Panc1 (cell line): ENCODE data around the gene PEX19. TPM values are rescaled to one million over a fixed set of nuclear protein-coding genes. Genes with fewer than 3 reads are reported as not detected.

Source experiments
- ATAC-seq: fragments of 200-7000 bp; cut with Tn5 transposase; 2 replicates; pipeline ENCODE4 v1.9.1; 2020; ENCODE audit warnings: mild to moderate bottlenecking, moderate library complexity
- BruUV-seq: library from RNA; stranded (reverse); fragments of 400-500 nt; replicated peaks from 2 replicates; lab custom pipeline; 2021; lab: Mats Ljungman, UMichigan
- CTCF ChIA-PET: fragments of 300-600 bp; sonication (Branson Sonifier 250); formaldehyde crosslinking; loops from one replicate; lab custom pipeline; 2022; ENCODE audit warnings: antibody characterized with exemption; lab: Charles Lee
- POLR2A ChIA-PET: fragments of 300-600 bp; sonication (Branson Sonifier 250); formaldehyde crosslinking; loops from one replicate; lab custom pipeline; 2022; ENCODE audit warnings: antibody characterized with exemption; lab: Charles Lee
- DNase-seq: peaks from one replicate; pipeline ENCODE4 v3.0.0-alpha.2; 2010; ENCODE audit warnings: low read depth, low spot score
- H3K27ac ChIP-seq: 2 replicates; pipeline ENCODE4 v1.5.1; 2011; ENCODE audit warnings: mild to moderate bottlenecking, low read length, inconsistent platforms
- H3K27me3 ChIP-seq: fragments of 200-500 bp; sonication (Bioruptor generic); 2 replicates; pipeline ENCODE4 v1.6.0; 2014; ENCODE audit warnings: low read length, inconsistent platforms; ENCODE audit not compliant: control insufficient read depth, insufficient read depth
- H3K36me3 ChIP-seq: fragments of 200-500 bp; sonication (Bioruptor generic); 2 replicates; pipeline ENCODE4 v1.5.1; 2014; ENCODE audit warnings: inconsistent platforms, mild to moderate bottlenecking, low read length, moderate library complexity; ENCODE audit not compliant: control insufficient read depth, insufficient read depth
- H3K4me1 ChIP-seq: 2 replicates; pipeline ENCODE4 v1.5.1; 2011; ENCODE audit warnings: inconsistent platforms, mild to moderate bottlenecking, low read length, moderate library complexity; ENCODE audit not compliant: control insufficient read depth, insufficient read depth
- H3K4me3 ChIP-seq, 2 experiments: 2 replicates each; pipeline ENCODE4 v1.5.1; 2011 to 2012; ENCODE audit warnings: low read depth in 2 of 2, low read length in 2 of 2, mild to moderate bottlenecking in 2 of 2, inconsistent platforms in 1 of 2, moderate library complexity in 1 of 2
- H3K9me3 ChIP-seq: fragments of 200-500 bp; sonication (Bioruptor generic); 2 replicates; pipeline ENCODE4 v1.5.1; 2014; ENCODE audit warnings: low read depth, mild to moderate bottlenecking, inconsistent platforms, low read length, moderate library complexity; ENCODE audit not compliant: control insufficient read depth, insufficient read depth
- POLR2AphosphoS5 ChIP-seq: IDR thresholded peaks from 2 replicates; pipeline ENCODE4 v1.6.1; 2012; ENCODE audit warnings: mild to moderate bottlenecking, low read depth, low read length, moderate library complexity
- SIN3A ChIP-seq: IDR thresholded peaks from 2 replicates; pipeline ENCODE4 v1.6.1; 2012; ENCODE audit warnings: low read depth, mild to moderate bottlenecking, low read length, moderate library complexity, borderline replicate concordance; ENCODE audit not compliant: insufficient read depth
- TCF7L2 ChIP-seq: IDR thresholded peaks from 2 replicates; pipeline ENCODE4 v1.6.1; 2011; ENCODE audit warnings: mild to moderate bottlenecking, low read depth, low read length, inconsistent platforms
- in situ Hi-C: cut with HindIII; loops from 2 replicates; pipeline ENCODE4 v1.10.0; 2016; ENCODE audit warnings: low sequenced_read_pairs, low pct_unique_long_range_greater_than_20kb
- intact Hi-C: fragments of 100-400 bp; cut with micrococcal nuclease; formaldehyde crosslinking; loops from one replicate; pipeline ENCODE4 v1.10.0; 2022; ENCODE audit not compliant: unreplicated experiment
- total RNA-seq: library from RNA; stranded (reverse); gene quantifications from one replicate; pipeline ENCODE4 v1.2.1, GENCODE V29; 2021; ENCODE audit not compliant: unreplicated experiment
- TF ChIP-seq, protein P1 (sequence below), 2 experiments: IDR thresholded peaks; 2 replicates each; pipeline ENCODE4 v1.6.1; 2011 to 2012; ENCODE audit warnings: low read depth in 2 of 2, control low read depth in 1 of 2, low read length in 1 of 2, mild to moderate bottlenecking in 1 of 2, moderate library complexity in 1 of 2; ENCODE audit not compliant: insufficient read depth in 1 of 2
- TF ChIP-seq, protein P2 (sequence below): fragments of 450-650 bp; IDR thresholded peaks from 2 replicates; pipeline ENCODE4 v1.5.1; 2017; ENCODE audit warnings: mild to moderate bottlenecking

PEX19 gene
- total RNA-seq, 1 experiment from 2014 or later = 55.1 TPM

DNA sequence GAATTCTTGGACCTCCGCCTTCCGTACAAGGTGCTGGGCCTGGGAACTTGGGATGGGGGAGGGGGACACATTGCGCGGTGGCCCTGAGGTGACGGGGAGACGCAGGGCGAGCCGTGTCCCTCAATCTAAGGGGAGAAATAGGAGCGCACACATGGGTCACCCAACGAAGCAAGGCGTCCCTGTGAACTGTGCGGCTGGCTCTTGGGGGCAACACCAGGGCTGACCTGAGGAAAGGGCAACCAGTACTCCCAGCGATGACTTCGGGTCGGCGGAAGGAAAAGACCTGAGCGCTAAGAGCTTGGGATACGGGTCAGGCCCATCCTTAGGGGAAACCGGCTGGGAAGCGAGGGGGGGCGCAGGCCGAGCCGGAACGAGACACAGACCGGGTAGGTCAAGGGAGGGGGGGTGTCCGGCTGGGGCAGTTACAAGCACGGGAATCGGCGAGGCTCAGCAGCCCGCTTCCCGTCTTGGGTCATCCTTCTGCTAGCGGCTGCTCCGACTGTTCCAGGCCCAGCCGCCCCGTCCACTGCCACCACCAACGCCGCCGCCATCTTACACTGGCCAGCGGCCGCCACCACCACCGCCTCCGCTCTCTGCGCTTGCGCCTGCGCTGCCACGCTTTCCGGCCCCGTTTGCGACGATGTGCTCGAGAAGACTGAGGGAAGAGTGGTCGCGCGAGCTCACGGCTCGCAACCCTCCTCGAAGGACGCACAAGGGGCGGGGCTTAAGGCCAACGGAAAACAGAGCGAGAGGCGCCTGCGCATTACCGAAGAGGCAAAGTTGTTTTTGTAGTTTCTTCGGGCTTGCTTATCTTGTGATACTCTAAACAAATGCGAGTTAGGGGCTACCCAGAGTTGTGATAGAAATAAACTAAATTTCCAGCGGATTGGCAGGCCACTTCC is 22.8 kb downstream of the PEX19 start, which contains the start of gene DCAF8:
Gene DCAF8, minus strand, starts transcription at position 657 of the 902 bp plus-strand sequence. CDS start 18,541 bp downstream, outside the sequence.
- no peaks in the 10 kb centered on the region for H3K9me3 ChIP-seq
- CTCF ChIA-PET = interaction anchor here (0.6 to 1.4 kb wide), 3 partner anchors 10 to 741 kb away, joined by 4 to 6 read pairs (median 5); no protein-coding TSS in a partner anchor
- peak within 1 kb of the TSS; percentile 98 for H3K27ac ChIP-seq
- H3K4me3 ChIP-seq = peak within 1 kb of the TSS; percentile 84 to 96
- 0 out of 2 replicates have a peak, but pooled peaks have one; percentile 55 for TF ChIP-seq SIN3A
- TF ChIP-seq, protein P1, sequence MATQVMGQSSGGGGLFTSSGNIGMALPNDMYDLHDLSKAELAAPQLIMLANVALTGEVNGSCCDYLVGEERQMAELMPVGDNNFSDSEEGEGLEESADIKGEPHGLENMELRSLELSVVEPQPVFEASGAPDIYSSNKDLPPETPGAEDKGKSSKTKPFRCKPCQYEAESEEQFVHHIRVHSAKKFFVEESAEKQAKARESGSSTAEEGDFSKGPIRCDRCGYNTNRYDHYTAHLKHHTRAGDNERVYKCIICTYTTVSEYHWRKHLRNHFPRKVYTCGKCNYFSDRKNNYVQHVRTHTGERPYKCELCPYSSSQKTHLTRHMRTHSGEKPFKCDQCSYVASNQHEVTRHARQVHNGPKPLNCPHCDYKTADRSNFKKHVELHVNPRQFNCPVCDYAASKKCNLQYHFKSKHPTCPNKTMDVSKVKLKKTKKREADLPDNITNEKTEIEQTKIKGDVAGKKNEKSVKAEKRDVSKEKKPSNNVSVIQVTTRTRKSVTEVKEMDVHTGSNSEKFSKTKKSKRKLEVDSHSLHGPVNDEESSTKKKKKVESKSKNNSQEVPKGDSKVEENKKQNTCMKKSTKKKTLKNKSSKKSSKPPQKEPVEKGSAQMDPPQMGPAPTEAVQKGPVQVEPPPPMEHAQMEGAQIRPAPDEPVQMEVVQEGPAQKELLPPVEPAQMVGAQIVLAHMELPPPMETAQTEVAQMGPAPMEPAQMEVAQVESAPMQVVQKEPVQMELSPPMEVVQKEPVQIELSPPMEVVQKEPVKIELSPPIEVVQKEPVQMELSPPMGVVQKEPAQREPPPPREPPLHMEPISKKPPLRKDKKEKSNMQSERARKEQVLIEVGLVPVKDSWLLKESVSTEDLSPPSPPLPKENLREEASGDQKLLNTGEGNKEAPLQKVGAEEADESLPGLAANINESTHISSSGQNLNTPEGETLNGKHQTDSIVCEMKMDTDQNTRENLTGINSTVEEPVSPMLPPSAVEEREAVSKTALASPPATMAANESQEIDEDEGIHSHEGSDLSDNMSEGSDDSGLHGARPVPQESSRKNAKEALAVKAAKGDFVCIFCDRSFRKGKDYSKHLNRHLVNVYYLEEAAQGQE (IDR thresholded peaks at IDR 0.05; ENCODE audit: insufficient read depth in 1 of 2, low read depth in 2 of 2, low read length in 1 of 2) = 0 out of 4 replicates have a peak, but pooled peaks of 1 of the 2 experiments have one; percentile 61
- TF ChIP-seq, protein P2, sequence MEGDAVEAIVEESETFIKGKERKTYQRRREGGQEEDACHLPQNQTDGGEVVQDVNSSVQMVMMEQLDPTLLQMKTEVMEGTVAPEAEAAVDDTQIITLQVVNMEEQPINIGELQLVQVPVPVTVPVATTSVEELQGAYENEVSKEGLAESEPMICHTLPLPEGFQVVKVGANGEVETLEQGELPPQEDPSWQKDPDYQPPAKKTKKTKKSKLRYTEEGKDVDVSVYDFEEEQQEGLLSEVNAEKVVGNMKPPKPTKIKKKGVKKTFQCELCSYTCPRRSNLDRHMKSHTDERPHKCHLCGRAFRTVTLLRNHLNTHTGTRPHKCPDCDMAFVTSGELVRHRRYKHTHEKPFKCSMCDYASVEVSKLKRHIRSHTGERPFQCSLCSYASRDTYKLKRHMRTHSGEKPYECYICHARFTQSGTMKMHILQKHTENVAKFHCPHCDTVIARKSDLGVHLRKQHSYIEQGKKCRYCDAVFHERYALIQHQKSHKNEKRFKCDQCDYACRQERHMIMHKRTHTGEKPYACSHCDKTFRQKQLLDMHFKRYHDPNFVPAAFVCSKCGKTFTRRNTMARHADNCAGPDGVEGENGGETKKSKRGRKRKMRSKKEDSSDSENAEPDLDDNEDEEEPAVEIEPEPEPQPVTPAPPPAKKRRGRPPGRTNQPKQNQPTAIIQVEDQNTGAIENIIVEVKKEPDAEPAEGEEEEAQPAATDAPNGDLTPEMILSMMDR = no peak
- TF ChIP-seq POLR2AphosphoS5 = peak; percentile 98
- TF ChIP-seq TCF7L2 = peak; percentile 42; the same call in 1 of the 2 replicates
- POLR2A ChIA-PET = interaction anchor here (0.6 to 1.1 kb wide), 5 partner anchors 8 to 175 kb away, joined by 3 to 8 read pairs (median 5); partner anchors contain the start of gene PEX19
- no TSS peak for BruUV-seq
- intact Hi-C loops (no loop called here), in situ Hi-C loops (no loop called here)
- no peaks in the 10 kb centered on the region; the same call in 1 of the 2 replicates for H3K36me3 ChIP-seq
- peaks cover 29% of the 10 kb centered on the region for H3K4me1 ChIP-seq
- ATAC-seq (peak; percentile 97), DNase-seq (peak; percentile 89)
- no peaks in the 10 kb centered on the region for H3K27me3 ChIP-seq

DNA sequence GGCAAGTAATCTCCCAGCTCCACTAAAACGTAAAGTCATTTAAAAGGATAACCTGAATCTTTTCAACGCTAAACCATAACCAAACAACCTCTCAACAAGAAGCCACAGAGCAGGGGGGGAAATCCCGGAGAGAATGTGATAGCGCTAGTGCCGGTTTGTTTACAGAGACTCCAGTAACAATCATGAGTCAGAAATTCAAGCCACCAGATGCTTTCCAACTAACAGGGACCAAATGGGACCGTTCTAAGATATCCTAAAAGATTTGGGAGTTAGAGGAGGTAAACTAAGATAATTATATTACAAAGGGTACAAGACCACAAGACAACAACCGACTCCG is 23.4 kb downstream of the PEX19 start:
- peak; percentile 39; the same call in 1 of the 2 replicates for ATAC-seq
- H3K4me3 ChIP-seq = peak overlapping the region; percentile 84 to 96
- H3K4me1 ChIP-seq = peaks cover 29% of the 10 kb centered on the region
- H3K36me3 ChIP-seq = no peaks in the 10 kb centered on the region; the same call in none of the 2 replicates
- ChIA-PET CTCF (no interaction called here), POLR2A (interaction anchor here (0.6 to 1.0 kb wide), 2 partner anchors 17 to 26 kb away, joined by 3 to 5 read pairs; no protein-coding TSS in a partner anchor)
- in situ Hi-C loops (no loop called here), intact Hi-C loops (no loop called here)
- no peaks in the 10 kb centered on the region for H3K9me3 ChIP-seq
- DNase-seq = no peak
- TF ChIP-seq, protein P1 (IDR thresholded peaks at IDR 0.05; ENCODE audit: insufficient read depth in 1 of 2, low read depth in 2 of 2, low read length in 1 of 2) = no peak
- TF ChIP-seq SIN3A (no peak), POLR2AphosphoS5 (no peak), TCF7L2 (no peak)
- TF ChIP-seq, protein P2 = no peak
- peak overlapping the region; percentile 98 for H3K27ac ChIP-seq
- H3K27me3 ChIP-seq = no peaks in the 10 kb centered on the region
- no TSS peak for BruUV-seq
